CD4-positive, alpha-beta T cell (primary cell): ENCODE measurements around the gene PDSS2. TPM values are rescaled to one million over a fixed set of nuclear protein-coding genes. Genes with fewer than 3 reads are reported as not detected.

Experiments used
- ATAC-seq: fragments of 200-7000 bp; cut with Tn5 transposase; one replicate; pipeline ENCODE4 v1.10.0; 2022; ENCODE audit warnings: mild to moderate bottlenecking; ENCODE audit not compliant: poor library complexity
- CTCF ChIA-PET: fragments of 350-600 bp; sonication (Branson Sonifier 250); formaldehyde crosslinking; loops from one replicate; lab custom pipeline; 2021; ENCODE audit warnings: antibody characterized with exemption, inconsistent platforms; lab: Charles Lee
- POLR2A ChIA-PET: fragments of 350-600 bp; sonication (Branson Sonifier 250); formaldehyde crosslinking; loops from one replicate; lab custom pipeline; 2021; ENCODE audit warnings: antibody characterized with exemption, inconsistent platforms; lab: Charles Lee
- DNase-seq, 14 experiments: peaks; one replicate each; pipeline ENCODE4 v3.0.0-alpha.2; 2013 to 2020; ENCODE audit warnings: mixed read lengths in 2 of 14
- H3K27ac ChIP-seq, 2 donors: one replicate each; pipeline versions ENCODE4 v1.5.1 to v1.7.0; 2013; ENCODE audit warnings: low read length in 2 of 2, low read depth in 1 of 2, mild to moderate bottlenecking in 1 of 2
- H3K27me3 ChIP-seq, 2 experiments: 1 replicate in 1 of 2; 2 replicates in 1 of 2; pipeline versions ENCODE4 v1.6.1 to v1.7.0; 2013; ENCODE audit warnings: low read length in 2 of 2, control low read depth in 1 of 2, mild to moderate bottlenecking in 1 of 2, moderate library complexity in 1 of 2; ENCODE audit not compliant: insufficient read depth in 2 of 2, control insufficient read depth in 1 of 2
- H3K36me3 ChIP-seq: one replicate; pipeline ENCODE4 v1.6.1; 2013; ENCODE audit warnings: low read length, control low read depth; ENCODE audit not compliant: insufficient read depth
- H3K4me1 ChIP-seq: one replicate; pipeline ENCODE4 v1.6.1; 2013; ENCODE audit warnings: low read length, control low read depth; ENCODE audit not compliant: insufficient read depth
- H3K4me3 ChIP-seq: one replicate; pipeline ENCODE4 v1.5.1; 2013; ENCODE audit warnings: mild to moderate bottlenecking, low read length, moderate library complexity
- H3K9me3 ChIP-seq, 2 experiments: 1 replicate in 1 of 2; 2 replicates in 1 of 2; pipeline versions ENCODE4 v1.6.1 to v1.7.0; 2013; ENCODE audit warnings: low read length in 2 of 2, mild to moderate bottlenecking in 2 of 2, control low read depth in 1 of 2, moderate library complexity in 1 of 2; ENCODE audit not compliant: control insufficient read depth in 1 of 2, insufficient read depth in 1 of 2
- H3K27ac Mint-ChIP-seq: one replicate; pipeline ENCODE4 v1.8.0; 2020; ENCODE audit warnings: mixed read lengths
- H3K27me3 Mint-ChIP-seq: one replicate; pipeline ENCODE4 v1.8.0; 2021; ENCODE audit warnings: mixed read lengths
- H3K36me3 Mint-ChIP-seq: one replicate; pipeline ENCODE4 v1.8.0; 2021; ENCODE audit warnings: low read depth, mixed read lengths
- H3K4me1 Mint-ChIP-seq: one replicate; pipeline ENCODE4 v1.8.0; 2021; ENCODE audit warnings: low read depth, mixed read lengths
- H3K4me3 Mint-ChIP-seq: one replicate; pipeline ENCODE4 v1.8.0; 2020; ENCODE audit warnings: mild to moderate bottlenecking, mixed read lengths
- H3K9me3 Mint-ChIP-seq: one replicate; pipeline ENCODE4 v1.8.0; 2020; ENCODE audit warnings: mixed read lengths
- intact Hi-C, 2 experiments: fragments of 100-400 bp; cut with DNase I in 1 of 2; cut with micrococcal nuclease in 1 of 2; formaldehyde crosslinking; loops; one replicate each; pipeline versions ENCODE4 v1.15.1 to v1.9.0; 2023 to 2025; cut with DNase I, micrococcal nuclease
- total RNA-seq, 174 experiments: library from RNA in 2 of 174; stranded (reverse) in 2 of 174; gene quantifications; one replicate each; pipeline ENCODE4 v1.2.3 and lab custom pipeline; 2021 to 2026
- TF ChIP-seq, protein P1 (sequence below): fragments of 200-600 bp; IDR thresholded peaks from one replicate; pipeline ENCODE4 v1.8.0; 2022; ENCODE audit warnings: antibody characterized with exemption, mild to moderate bottlenecking

Gene PDSS2
- total RNA-seq, 2 experiments from 2014 or later = 5.8 to 6.6 TPM

DNA sequence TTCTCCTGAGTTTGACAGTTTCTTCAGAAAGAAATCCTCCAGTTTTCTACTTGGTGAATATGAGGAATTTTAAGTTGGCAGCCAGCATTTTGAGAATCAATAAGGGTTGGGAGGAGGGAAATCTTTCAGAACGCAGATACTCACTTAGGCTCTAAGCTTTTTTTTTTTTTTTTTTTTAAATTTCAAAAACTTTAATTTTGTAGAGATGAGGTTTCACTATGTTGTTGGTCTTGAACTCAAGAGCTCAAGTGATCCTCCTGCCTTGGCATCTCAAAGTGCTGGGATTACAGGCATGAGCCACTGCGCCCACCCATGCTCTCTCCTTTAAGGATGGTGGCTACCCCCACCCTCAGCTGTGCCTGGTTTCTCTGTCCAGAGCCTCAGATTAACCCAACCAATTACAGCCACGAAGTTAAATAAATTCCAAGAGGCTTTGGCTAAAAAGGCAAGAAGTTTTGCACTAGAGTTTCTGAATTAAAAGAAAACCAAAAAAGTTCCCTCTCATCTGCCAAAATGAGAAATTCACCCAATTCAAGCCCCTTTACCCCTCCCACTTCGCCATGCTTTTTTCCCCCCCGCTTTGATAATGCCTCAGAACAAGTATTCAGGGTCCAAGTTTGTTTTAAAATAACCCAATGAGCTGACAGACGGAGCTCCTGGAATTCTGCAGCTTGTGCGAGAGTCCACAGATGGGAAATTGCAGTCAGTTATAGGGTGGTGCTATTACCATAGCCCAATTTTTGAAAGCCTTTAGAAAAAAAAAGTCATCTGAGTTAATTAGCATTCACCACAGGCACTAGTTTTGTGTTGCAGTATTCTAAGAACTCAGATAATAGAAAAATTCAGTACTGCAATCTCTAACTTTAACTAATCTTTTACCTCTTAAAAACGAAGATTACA, 249.7 kb downstream of the PDSS2 start:
- H3K27ac Mint-ChIP-seq = no peak overlapping the region
- CTCF ChIA-PET = no interaction called here
- no peak for ATAC-seq
- H3K36me3 ChIP-seq = peaks cover 3% of the 10 kb centered on the region
- H3K4me3 ChIP-seq = no peak overlapping the region
- H3K36me3 Mint-ChIP-seq = peaks cover 45% of the 10 kb centered on the region
- intact Hi-C loops = no loop called here
- peaks cover 0 to 4% of the 10 kb centered on the region in 2 experiments for H3K9me3 ChIP-seq
- no peaks in the 10 kb centered on the region for H3K4me1 ChIP-seq
- POLR2A ChIA-PET = no interaction called here
- H3K4me3 Mint-ChIP-seq = no peak overlapping the region
- no peaks in the 10 kb centered on the region for H3K4me1 Mint-ChIP-seq
- no peaks in the 10 kb centered on the region for H3K27me3 Mint-ChIP-seq
- no peak overlapping the region for H3K27ac ChIP-seq
- TF ChIP-seq, protein P1, sequence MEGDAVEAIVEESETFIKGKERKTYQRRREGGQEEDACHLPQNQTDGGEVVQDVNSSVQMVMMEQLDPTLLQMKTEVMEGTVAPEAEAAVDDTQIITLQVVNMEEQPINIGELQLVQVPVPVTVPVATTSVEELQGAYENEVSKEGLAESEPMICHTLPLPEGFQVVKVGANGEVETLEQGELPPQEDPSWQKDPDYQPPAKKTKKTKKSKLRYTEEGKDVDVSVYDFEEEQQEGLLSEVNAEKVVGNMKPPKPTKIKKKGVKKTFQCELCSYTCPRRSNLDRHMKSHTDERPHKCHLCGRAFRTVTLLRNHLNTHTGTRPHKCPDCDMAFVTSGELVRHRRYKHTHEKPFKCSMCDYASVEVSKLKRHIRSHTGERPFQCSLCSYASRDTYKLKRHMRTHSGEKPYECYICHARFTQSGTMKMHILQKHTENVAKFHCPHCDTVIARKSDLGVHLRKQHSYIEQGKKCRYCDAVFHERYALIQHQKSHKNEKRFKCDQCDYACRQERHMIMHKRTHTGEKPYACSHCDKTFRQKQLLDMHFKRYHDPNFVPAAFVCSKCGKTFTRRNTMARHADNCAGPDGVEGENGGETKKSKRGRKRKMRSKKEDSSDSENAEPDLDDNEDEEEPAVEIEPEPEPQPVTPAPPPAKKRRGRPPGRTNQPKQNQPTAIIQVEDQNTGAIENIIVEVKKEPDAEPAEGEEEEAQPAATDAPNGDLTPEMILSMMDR = no peak
- no peak for DNase-seq
- H3K27me3 ChIP-seq = no peaks in the 10 kb centered on the region
- H3K9me3 Mint-ChIP-seq = peaks cover 4% of the 10 kb centered on the region

DNA sequence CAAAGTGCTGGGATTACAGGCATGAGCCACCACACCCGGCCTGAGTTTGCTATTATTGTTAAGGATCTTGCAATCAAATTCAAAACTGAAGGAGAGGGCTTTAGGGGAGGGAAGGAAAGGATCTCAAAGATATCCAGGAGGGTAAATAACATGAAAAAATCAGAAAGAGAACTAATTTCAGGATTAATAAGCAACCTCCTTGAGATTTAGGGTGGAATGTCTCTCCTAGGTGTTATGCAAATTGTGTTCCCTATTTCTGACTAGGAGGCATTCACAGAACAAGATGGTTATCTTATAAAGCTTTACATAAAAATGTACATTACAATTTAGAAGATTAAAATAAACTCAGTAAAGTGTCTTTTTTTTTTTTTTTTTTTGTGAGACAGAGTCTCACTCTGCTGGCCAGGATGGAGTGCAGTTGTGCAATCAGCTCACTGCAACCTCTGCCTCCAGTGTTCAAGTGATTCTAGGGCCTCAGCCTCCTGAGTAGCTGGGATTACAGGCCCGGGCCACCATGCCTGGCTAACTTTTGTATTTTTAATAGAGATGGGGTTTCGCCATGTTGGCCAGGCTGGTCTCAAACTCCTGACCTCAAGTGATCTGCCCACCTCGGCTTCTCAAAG, 252.0 kb downstream of the PDSS2 start:
- Histone ChIP-seq H3K27me3 (no peaks in the 10 kb centered on the region), H3K27ac (no peak overlapping the region), H3K4me3 (no peak overlapping the region), H3K36me3 (peaks cover 3% of the 10 kb centered on the region), H3K4me1 (no peaks in the 10 kb centered on the region), H3K9me3 (peaks cover 0 to 4% of the 10 kb centered on the region in 2 experiments)
- H3K27ac Mint-ChIP-seq = no peak overlapping the region
- no peaks in the 10 kb centered on the region for H3K27me3 Mint-ChIP-seq
- TF ChIP-seq, protein P1 = no peak
- DNase-seq (no peak), ATAC-seq (no peak)
- H3K4me3 Mint-ChIP-seq = no peak overlapping the region
- H3K36me3 Mint-ChIP-seq = peaks cover 63% of the 10 kb centered on the region
- intact Hi-C loops = no loop called here
- no peaks in the 10 kb centered on the region for H3K4me1 Mint-ChIP-seq
- ChIA-PET POLR2A (no interaction called here), CTCF (no interaction called here)
- H3K9me3 Mint-ChIP-seq = peaks cover 7% of the 10 kb centered on the region

DNA sequence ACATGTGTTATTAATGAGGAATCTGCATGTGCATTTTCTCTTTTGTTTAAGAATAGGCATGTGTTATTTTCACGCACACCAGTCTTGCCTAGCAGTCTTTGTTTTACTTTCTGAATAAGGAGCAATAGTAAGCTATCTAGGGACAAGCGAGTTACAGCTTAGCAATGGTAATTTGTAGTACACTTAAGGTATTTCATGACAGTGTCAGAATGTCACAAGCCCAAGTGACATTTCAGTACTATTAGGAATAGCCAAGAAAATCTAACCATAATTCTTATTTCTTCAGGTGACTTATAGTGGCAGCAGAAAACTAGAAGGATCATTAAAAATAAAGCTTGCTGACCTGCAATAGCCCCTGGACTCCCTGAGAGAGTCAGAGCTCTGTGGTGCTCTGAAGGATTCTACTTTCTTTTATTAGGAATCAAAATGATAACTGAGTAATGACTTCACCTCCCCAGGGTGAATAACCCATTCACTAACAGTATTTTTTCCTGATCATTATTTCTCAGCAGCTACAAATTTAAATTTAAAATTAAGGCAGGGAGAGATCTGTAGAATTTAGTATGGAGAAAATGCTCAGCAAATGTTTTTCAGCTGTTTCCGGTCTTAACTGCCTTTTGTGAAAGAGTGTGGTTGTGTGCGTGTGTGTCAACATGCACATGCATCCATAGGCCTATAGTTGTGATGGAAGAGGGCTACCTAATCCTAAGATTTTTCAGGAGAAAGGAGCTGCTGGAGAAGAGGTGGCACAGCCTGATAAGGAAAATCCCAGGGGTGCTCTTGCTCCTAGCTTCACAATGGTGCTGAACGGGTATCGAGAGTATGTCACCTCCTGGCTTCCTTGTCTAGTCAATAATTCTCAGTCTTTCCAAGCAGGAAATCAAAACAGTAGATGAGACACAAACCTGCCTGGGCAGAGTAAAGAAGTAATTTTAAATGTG, 254.0 kb downstream of the PDSS2 start:
- Histone ChIP-seq H3K9me3 (peaks cover 0 to 4% of the 10 kb centered on the region in 2 experiments), H3K27ac (no peak overlapping the region), H3K36me3 (peaks cover 3% of the 10 kb centered on the region), H3K27me3 (no peaks in the 10 kb centered on the region), H3K4me3 (no peak overlapping the region), H3K4me1 (no peaks in the 10 kb centered on the region)
- Mint-ChIP-seq H3K27ac (no peak overlapping the region), H3K9me3 (peaks cover 7% of the 10 kb centered on the region), H3K4me1 (no peaks in the 10 kb centered on the region), H3K27me3 (no peaks in the 10 kb centered on the region), H3K36me3 (peaks cover 60% of the 10 kb centered on the region), H3K4me3 (no peak overlapping the region)
- ChIA-PET CTCF (interaction anchor here (0.6 kb wide), 1 partner anchor 87 kb away, joined by 3 read pairs; no protein-coding TSS in a partner anchor), POLR2A (no interaction called here)
- ATAC-seq (no peak), DNase-seq (no peak)
- TF ChIP-seq, protein P1 = no peak
- intact Hi-C loops = no loop called here
